Panc1 (cell line): Measurements from ENCODE around the gene HMGA1. TPM values are rescaled to one million over a fixed set of nuclear protein-coding genes. Genes with fewer than 3 reads are reported as not detected.
A peak's percentile ranks its signal among the peaks of the same experiment; 100 is the strongest.

Experiments used
- ATAC-seq: fragments of 200-7000 bp; cut with Tn5 transposase; 2 replicates; pipeline ENCODE4 v1.9.1; 2020; ENCODE audit warnings: mild to moderate bottlenecking, moderate library complexity
- BruUV-seq: library from RNA; stranded (reverse); fragments of 400-500 nt; replicated peaks from 2 replicates; lab custom pipeline; 2021; lab: Mats Ljungman, UMichigan
- CTCF ChIA-PET: fragments of 300-600 bp; sonication (Branson Sonifier 250); formaldehyde crosslinking; loops from one replicate; lab custom pipeline; 2022; ENCODE audit warnings: antibody characterized with exemption; lab: Charles Lee
- POLR2A ChIA-PET: fragments of 300-600 bp; sonication (Branson Sonifier 250); formaldehyde crosslinking; loops from one replicate; lab custom pipeline; 2022; ENCODE audit warnings: antibody characterized with exemption; lab: Charles Lee
- DNase-seq: peaks from one replicate; pipeline ENCODE4 v3.0.0-alpha.2; 2010; ENCODE audit warnings: low read depth, low spot score
- H3K27ac ChIP-seq: 2 replicates; pipeline ENCODE4 v1.5.1; 2011; ENCODE audit warnings: mild to moderate bottlenecking, low read length, inconsistent platforms
- H3K27me3 ChIP-seq: fragments of 200-500 bp; sonication (Bioruptor generic); 2 replicates; pipeline ENCODE4 v1.6.0; 2014; ENCODE audit warnings: low read length, inconsistent platforms; ENCODE audit not compliant: control insufficient read depth, insufficient read depth
- H3K36me3 ChIP-seq: fragments of 200-500 bp; sonication (Bioruptor generic); 2 replicates; pipeline ENCODE4 v1.5.1; 2014; ENCODE audit warnings: inconsistent platforms, mild to moderate bottlenecking, low read length, moderate library complexity; ENCODE audit not compliant: control insufficient read depth, insufficient read depth
- H3K4me1 ChIP-seq: 2 replicates; pipeline ENCODE4 v1.5.1; 2011; ENCODE audit warnings: inconsistent platforms, mild to moderate bottlenecking, low read length, moderate library complexity; ENCODE audit not compliant: control insufficient read depth, insufficient read depth
- H3K4me3 ChIP-seq, 2 experiments: 2 replicates each; pipeline ENCODE4 v1.5.1; 2011 to 2012; ENCODE audit warnings: low read depth in 2 of 2, low read length in 2 of 2, mild to moderate bottlenecking in 2 of 2, inconsistent platforms in 1 of 2, moderate library complexity in 1 of 2
- H3K9me3 ChIP-seq: fragments of 200-500 bp; sonication (Bioruptor generic); 2 replicates; pipeline ENCODE4 v1.5.1; 2014; ENCODE audit warnings: low read depth, mild to moderate bottlenecking, inconsistent platforms, low read length, moderate library complexity; ENCODE audit not compliant: control insufficient read depth, insufficient read depth
- POLR2AphosphoS5 ChIP-seq: IDR thresholded peaks from 2 replicates; pipeline ENCODE4 v1.6.1; 2012; ENCODE audit warnings: mild to moderate bottlenecking, low read depth, low read length, moderate library complexity
- REST ChIP-seq, 2 experiments: IDR thresholded peaks; 2 replicates each; pipeline ENCODE4 v1.6.1; 2011 to 2012; ENCODE audit warnings: low read depth in 2 of 2, control low read depth in 1 of 2, low read length in 1 of 2, mild to moderate bottlenecking in 1 of 2, moderate library complexity in 1 of 2; ENCODE audit not compliant: insufficient read depth in 1 of 2
- SIN3A ChIP-seq: IDR thresholded peaks from 2 replicates; pipeline ENCODE4 v1.6.1; 2012; ENCODE audit warnings: low read depth, mild to moderate bottlenecking, low read length, moderate library complexity, borderline replicate concordance; ENCODE audit not compliant: insufficient read depth
- TCF7L2 ChIP-seq: IDR thresholded peaks from 2 replicates; pipeline ENCODE4 v1.6.1; 2011; ENCODE audit warnings: mild to moderate bottlenecking, low read depth, low read length, inconsistent platforms
- in situ Hi-C: cut with HindIII; loops from 2 replicates; pipeline ENCODE4 v1.10.0; 2016; ENCODE audit warnings: low sequenced_read_pairs, low pct_unique_long_range_greater_than_20kb
- intact Hi-C: fragments of 100-400 bp; cut with micrococcal nuclease; formaldehyde crosslinking; loops from one replicate; pipeline ENCODE4 v1.10.0; 2022; ENCODE audit not compliant: unreplicated experiment
- total RNA-seq: library from RNA; stranded (reverse); gene quantifications from one replicate; pipeline ENCODE4 v1.2.1, GENCODE V29; 2021; ENCODE audit not compliant: unreplicated experiment
- TF ChIP-seq, protein P1 (sequence below): fragments of 450-650 bp; IDR thresholded peaks from 2 replicates; pipeline ENCODE4 v1.5.1; 2017; ENCODE audit warnings: mild to moderate bottlenecking

Gene HMGA1
- total RNA-seq, 1 experiment from 2014 or later = 444 TPM

- peaks cover 30% of the 10 kb centered on the region for H3K4me1 ChIP-seq
- ChIA-PET POLR2A (interaction anchor here (0.6 to 0.7 kb wide), 2 partner anchors 9 to 466 kb away, joined by 3 to 12 read pairs; partner anchors contain the start of gene HMGA1), CTCF (no interaction called here)
- in situ Hi-C loops = no loop called here
- no peaks in the 10 kb centered on the region for H3K27me3 ChIP-seq
- no peak for DNase-seq
- intact Hi-C loops = no loop called here
- no peaks in the 10 kb centered on the region for H3K36me3 ChIP-seq
- no TSS peak for BruUV-seq
- H3K9me3 ChIP-seq = no peaks in the 10 kb centered on the region
- H3K27ac ChIP-seq = peak overlapping the region; percentile 51; the same call in 1 of the 2 replicates
- ATAC-seq = no peak
- no peak overlapping the region for H3K4me3 ChIP-seq
- TF ChIP-seq REST (IDR thresholded peaks at IDR 0.05; ENCODE audit: insufficient read depth in 1 of 2, low read depth in 2 of 2, low read length in 1 of 2) (no peak), POLR2AphosphoS5 (no peak), SIN3A (no peak), TCF7L2 (no peak)
- TF ChIP-seq, protein P1, sequence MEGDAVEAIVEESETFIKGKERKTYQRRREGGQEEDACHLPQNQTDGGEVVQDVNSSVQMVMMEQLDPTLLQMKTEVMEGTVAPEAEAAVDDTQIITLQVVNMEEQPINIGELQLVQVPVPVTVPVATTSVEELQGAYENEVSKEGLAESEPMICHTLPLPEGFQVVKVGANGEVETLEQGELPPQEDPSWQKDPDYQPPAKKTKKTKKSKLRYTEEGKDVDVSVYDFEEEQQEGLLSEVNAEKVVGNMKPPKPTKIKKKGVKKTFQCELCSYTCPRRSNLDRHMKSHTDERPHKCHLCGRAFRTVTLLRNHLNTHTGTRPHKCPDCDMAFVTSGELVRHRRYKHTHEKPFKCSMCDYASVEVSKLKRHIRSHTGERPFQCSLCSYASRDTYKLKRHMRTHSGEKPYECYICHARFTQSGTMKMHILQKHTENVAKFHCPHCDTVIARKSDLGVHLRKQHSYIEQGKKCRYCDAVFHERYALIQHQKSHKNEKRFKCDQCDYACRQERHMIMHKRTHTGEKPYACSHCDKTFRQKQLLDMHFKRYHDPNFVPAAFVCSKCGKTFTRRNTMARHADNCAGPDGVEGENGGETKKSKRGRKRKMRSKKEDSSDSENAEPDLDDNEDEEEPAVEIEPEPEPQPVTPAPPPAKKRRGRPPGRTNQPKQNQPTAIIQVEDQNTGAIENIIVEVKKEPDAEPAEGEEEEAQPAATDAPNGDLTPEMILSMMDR = no peak
Measured at GRCh38 chr6:34227761-34228421, 8.8 kb upstream of the HMGA1 start.

DNA sequence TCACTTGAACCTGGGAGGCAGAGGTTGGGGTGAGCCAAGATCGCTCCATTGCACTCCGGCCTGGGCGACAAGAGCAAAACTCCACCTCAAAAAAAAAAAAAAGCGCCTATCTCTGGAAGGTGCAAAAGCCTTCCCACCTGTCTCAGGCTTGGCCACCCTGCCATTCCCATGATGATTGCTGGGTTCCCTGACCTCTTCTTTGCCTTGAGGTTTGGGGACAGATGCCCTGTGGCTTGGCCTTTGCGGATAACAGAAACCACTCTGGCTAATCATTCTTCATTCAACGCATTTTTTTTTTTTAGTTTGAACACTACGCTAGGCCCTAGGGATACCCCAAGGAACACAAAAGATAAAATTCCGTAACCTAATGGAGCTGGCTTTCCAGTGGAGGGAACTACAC lies 6.8 kb upstream of the HMGA1 start:
- BruUV-seq = no TSS peak
- intact Hi-C loops = no loop called here
- Histone ChIP-seq H3K36me3 (no peaks in the 10 kb centered on the region), H3K27ac (no peak overlapping the region), H3K4me1 (peaks cover 19% of the 10 kb centered on the region), H3K4me3 (no peak overlapping the region), H3K9me3 (no peaks in the 10 kb centered on the region), H3K27me3 (no peaks in the 10 kb centered on the region)
- in situ Hi-C loops = no loop called here
- no peak for ATAC-seq
- TF ChIP-seq REST (IDR thresholded peaks at IDR 0.05; ENCODE audit: insufficient read depth in 1 of 2, low read depth in 2 of 2, low read length in 1 of 2) (no peak), SIN3A (no peak), POLR2AphosphoS5 (no peak), TCF7L2 (no peak)
- TF ChIP-seq, protein P1 = no peak
- CTCF ChIA-PET = interaction anchor here (1.6 kb wide), 1 partner anchor 34 kb away, joined by 5 read pairs; no protein-coding TSS in a partner anchor
- POLR2A ChIA-PET = no interaction called here
- DNase-seq = no peak
